ENCODE results near the gene GLI3. TPM values are rescaled to one million over a fixed set of nuclear protein-coding genes. Genes with fewer than 3 reads are reported as not detected.
A peak's percentile ranks its signal among the peaks of the same experiment; 100 is the strongest.

Gene GLI3
- total RNA-seq, 1 donor from 2014 or later: 27.7 TPM

- no peaks in the 10 kb centered on the region for H3K9me3 ChIP-seq (ENCODE audit: insufficient read depth, low read depth, low read length)
- H4K20me1 ChIP-seq (ENCODE audit: insufficient read depth, low read length): no peaks in the 10 kb centered on the region
- Mint-ChIP-seq H3K27me3 (ENCODE audit: low read depth, unreplicated experiment) (peaks cover 5% of the 10 kb centered on the region), H3K4me3 (ENCODE audit: unreplicated experiment) (no peak overlapping the region), H3K27ac (ENCODE audit: unreplicated experiment) (no peak overlapping the region), H3K9me3 (ENCODE audit: unreplicated experiment) (peaks cover 2% of the 10 kb centered on the region), H3K4me1 (ENCODE audit: low read depth, unreplicated experiment) (peaks cover 20% of the 10 kb centered on the region), H3K36me3 (ENCODE audit: low read depth, unreplicated experiment) (no peaks in the 10 kb centered on the region)
- H3K36me3 ChIP-seq (ENCODE audit: insufficient read depth, low read length): no peaks in the 10 kb centered on the region
- no peak for DNase-seq (ENCODE audit: low read depth)
- H3K79me2 ChIP-seq (ENCODE audit: insufficient read depth, low read length): peaks cover 3% of the 10 kb centered on the region
- H3K4me2 ChIP-seq (ENCODE audit: low read length): no peak overlapping the region
- TF ChIP-seq, protein P1, sequence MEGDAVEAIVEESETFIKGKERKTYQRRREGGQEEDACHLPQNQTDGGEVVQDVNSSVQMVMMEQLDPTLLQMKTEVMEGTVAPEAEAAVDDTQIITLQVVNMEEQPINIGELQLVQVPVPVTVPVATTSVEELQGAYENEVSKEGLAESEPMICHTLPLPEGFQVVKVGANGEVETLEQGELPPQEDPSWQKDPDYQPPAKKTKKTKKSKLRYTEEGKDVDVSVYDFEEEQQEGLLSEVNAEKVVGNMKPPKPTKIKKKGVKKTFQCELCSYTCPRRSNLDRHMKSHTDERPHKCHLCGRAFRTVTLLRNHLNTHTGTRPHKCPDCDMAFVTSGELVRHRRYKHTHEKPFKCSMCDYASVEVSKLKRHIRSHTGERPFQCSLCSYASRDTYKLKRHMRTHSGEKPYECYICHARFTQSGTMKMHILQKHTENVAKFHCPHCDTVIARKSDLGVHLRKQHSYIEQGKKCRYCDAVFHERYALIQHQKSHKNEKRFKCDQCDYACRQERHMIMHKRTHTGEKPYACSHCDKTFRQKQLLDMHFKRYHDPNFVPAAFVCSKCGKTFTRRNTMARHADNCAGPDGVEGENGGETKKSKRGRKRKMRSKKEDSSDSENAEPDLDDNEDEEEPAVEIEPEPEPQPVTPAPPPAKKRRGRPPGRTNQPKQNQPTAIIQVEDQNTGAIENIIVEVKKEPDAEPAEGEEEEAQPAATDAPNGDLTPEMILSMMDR (IDR thresholded peaks at IDR 0.05; ENCODE audit: insufficient read depth, low read depth, low read length): no peak
- no peak for TF ChIP-seq EZH2 (IDR thresholded peaks at IDR 0.05; ENCODE audit: insufficient read depth, low read length)
- H3K4me1 ChIP-seq (ENCODE audit: insufficient read depth, low read length): peaks cover 18% of the 10 kb centered on the region
- peaks cover 13% of the 10 kb centered on the region for H3K27me3 ChIP-seq (ENCODE audit: insufficient read depth, low read length)
- no peak overlapping the region for H3K27ac ChIP-seq (ENCODE audit: low read depth, low read length)
- H3K9ac ChIP-seq (ENCODE audit: low read length): no peak overlapping the region
- no peak overlapping the region for H3K4me3 ChIP-seq (ENCODE audit: insufficient read depth, low read depth, low read length)
- H2AFZ ChIP-seq (ENCODE audit: low read depth, low read length): no peak overlapping the region
- FAIRE-seq: no peak
Observed at GRCh38 chr7:42241424-42241823, 4.4 kb upstream of the GLI3 start.

DNA sequence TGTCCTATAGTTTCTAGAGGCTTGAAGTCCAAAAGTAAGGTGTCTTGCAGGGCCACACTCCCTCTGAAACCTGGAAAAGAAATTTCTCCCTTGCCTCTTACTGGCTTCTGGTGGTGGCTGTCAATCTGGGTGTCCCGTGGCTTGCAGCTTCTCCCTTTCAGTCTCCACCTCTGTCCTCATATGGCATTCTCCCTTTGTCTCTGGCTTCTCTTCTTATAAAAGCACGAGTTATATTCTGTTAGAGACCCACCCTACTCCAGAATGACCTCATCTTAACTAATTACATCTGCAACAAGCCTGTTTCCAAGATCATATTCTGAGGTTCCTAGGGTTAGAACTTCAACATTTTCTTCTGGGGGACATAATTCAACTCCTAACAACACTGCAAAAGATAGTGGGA is 3.4 kb upstream of the GLI3 start:
- FAIRE-seq (no peak), DNase-seq (ENCODE audit: low read depth) (no peak)
- Mint-ChIP-seq H3K4me3 (ENCODE audit: unreplicated experiment) (no peak overlapping the region), H3K4me1 (ENCODE audit: low read depth, unreplicated experiment) (peaks cover 20% of the 10 kb centered on the region), H3K27me3 (ENCODE audit: low read depth, unreplicated experiment) (peaks cover 5% of the 10 kb centered on the region), H3K27ac (ENCODE audit: unreplicated experiment) (no peak overlapping the region), H3K36me3 (ENCODE audit: low read depth, unreplicated experiment) (no peaks in the 10 kb centered on the region), H3K9me3 (ENCODE audit: unreplicated experiment) (peaks cover 2% of the 10 kb centered on the region)
- H3K4me2 ChIP-seq (ENCODE audit: low read length): no peak overlapping the region
- peaks cover 13% of the 10 kb centered on the region for H3K79me2 ChIP-seq (ENCODE audit: insufficient read depth, low read length)
- H3K4me1 ChIP-seq (ENCODE audit: insufficient read depth, low read length): peaks cover 21% of the 10 kb centered on the region
- H4K20me1 ChIP-seq (ENCODE audit: insufficient read depth, low read length): no peaks in the 10 kb centered on the region
- no peak overlapping the region for H3K4me3 ChIP-seq (ENCODE audit: insufficient read depth, low read depth, low read length)
- H3K9me3 ChIP-seq (ENCODE audit: insufficient read depth, low read depth, low read length): no peaks in the 10 kb centered on the region
- peaks cover 13% of the 10 kb centered on the region for H3K27me3 ChIP-seq (ENCODE audit: insufficient read depth, low read length)
- no peaks in the 10 kb centered on the region for H3K36me3 ChIP-seq (ENCODE audit: insufficient read depth, low read length)
- TF ChIP-seq EZH2 (IDR thresholded peaks at IDR 0.05; ENCODE audit: insufficient read depth, low read length): no peak
- TF ChIP-seq, protein P1 (IDR thresholded peaks at IDR 0.05; ENCODE audit: insufficient read depth, low read depth, low read length): no peak
- no peak overlapping the region for H3K9ac ChIP-seq (ENCODE audit: low read length)
- H3K27ac ChIP-seq (ENCODE audit: low read depth, low read length): no peak overlapping the region
- H2AFZ ChIP-seq (ENCODE audit: low read depth, low read length): no peak overlapping the region

DNA sequence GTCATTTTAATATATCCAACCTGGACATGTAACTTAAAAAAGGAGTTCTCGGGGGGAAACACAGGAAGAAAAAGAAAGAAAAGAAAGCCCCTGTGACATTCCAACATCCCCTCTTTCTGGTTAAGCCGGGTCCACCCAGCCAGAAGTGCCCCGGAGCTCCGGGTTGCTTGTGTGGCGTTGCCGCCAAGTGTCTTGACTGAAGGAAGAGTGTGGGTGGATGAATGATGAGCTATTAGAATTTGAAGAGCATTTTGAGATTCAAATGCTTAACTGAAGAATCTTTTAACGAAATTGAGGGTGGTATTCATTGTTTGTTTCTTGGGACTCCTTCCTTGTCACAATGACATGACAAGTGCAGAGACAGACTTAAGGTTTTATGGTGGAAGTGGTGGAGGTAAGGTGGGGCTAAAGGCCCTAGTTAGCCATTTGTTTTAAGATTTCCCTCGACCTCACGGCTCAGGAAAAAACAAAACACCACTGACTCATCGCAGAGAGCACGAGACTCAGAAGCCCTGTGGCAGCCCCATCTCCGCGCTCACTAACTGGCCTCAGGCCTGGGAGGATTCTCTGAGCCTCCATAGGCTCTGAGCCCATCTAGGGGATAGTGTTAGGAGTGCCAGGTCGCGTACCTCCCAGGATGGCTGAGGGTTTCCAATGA is 1.8 kb upstream of the GLI3 start:
- no peak for TF ChIP-seq EZH2 (IDR thresholded peaks at IDR 0.05; ENCODE audit: insufficient read depth, low read length)
- TF ChIP-seq, protein P1 (IDR thresholded peaks at IDR 0.05; ENCODE audit: insufficient read depth, low read depth, low read length): no peak
- Histone ChIP-seq H3K9me3 (ENCODE audit: insufficient read depth, low read depth, low read length) (no peaks in the 10 kb centered on the region), H3K4me2 (ENCODE audit: low read length) (peak overlapping the region; percentile 85), H2AFZ (ENCODE audit: low read depth, low read length) (peak overlapping the region; percentile 73), H3K4me3 (ENCODE audit: insufficient read depth, low read depth, low read length) (no peak overlapping the region), H3K79me2 (ENCODE audit: insufficient read depth, low read length) (peaks cover 28% of the 10 kb centered on the region), H4K20me1 (ENCODE audit: insufficient read depth, low read length) (peaks cover 3% of the 10 kb centered on the region), H3K27me3 (ENCODE audit: insufficient read depth, low read length) (peaks cover 13% of the 10 kb centered on the region), H3K36me3 (ENCODE audit: insufficient read depth, low read length) (no peaks in the 10 kb centered on the region), H3K9ac (ENCODE audit: low read length) (peak overlapping the region; percentile 69), H3K4me1 (ENCODE audit: insufficient read depth, low read length) (peaks cover 20% of the 10 kb centered on the region), H3K27ac (ENCODE audit: low read depth, low read length) (peak overlapping the region; percentile 55)
- H3K4me1 Mint-ChIP-seq (ENCODE audit: low read depth, unreplicated experiment): peaks cover 24% of the 10 kb centered on the region
- peaks cover 5% of the 10 kb centered on the region for H3K27me3 Mint-ChIP-seq (ENCODE audit: low read depth, unreplicated experiment)
- H3K4me3 Mint-ChIP-seq (ENCODE audit: unreplicated experiment): peak overlapping the region; percentile 90
- peak overlapping the region; percentile 91 for H3K27ac Mint-ChIP-seq (ENCODE audit: unreplicated experiment)
- peak; percentile 83 for FAIRE-seq
- H3K36me3 Mint-ChIP-seq (ENCODE audit: low read depth, unreplicated experiment): no peaks in the 10 kb centered on the region
- H3K9me3 Mint-ChIP-seq (ENCODE audit: unreplicated experiment): peaks cover 2% of the 10 kb centered on the region
- peak; percentile 49 for DNase-seq (ENCODE audit: low read depth)
